Suprapubic skin (tissue), 4 donors: ENCODE results near the gene CAMK2G.

Experiments used
- POLR2A ChIP-seq, 2 donors: fragments of 450-650 bp; IDR thresholded peaks; one replicate each; pipeline ENCODE4 v1.6.1; 2017; ENCODE audit warnings: antibody characterized with exemption in 2 of 2, mild to moderate bottlenecking in 2 of 2, moderate library complexity in 2 of 2
- POLR2AphosphoS5 ChIP-seq, 3 donors: sonication (generic); formaldehyde crosslinking; IDR thresholded peaks; one replicate each; pipeline ENCODE4 v1.6.1; 2017; ENCODE audit warnings: antibody characterized with exemption in 3 of 3
- TF ChIP-seq, protein P1 (sequence below), 2 donors: fragments of 200-600 bp in 1 of 2; fragments of 450-650 bp in 1 of 2; sonication (generic) in 1 of 2; IDR thresholded peaks; one replicate each; pipeline ENCODE4 v1.5.1; 2016 to 2019; ENCODE audit warnings: antibody characterized with exemption in 2 of 2, mild to moderate bottlenecking in 1 of 2, moderate library complexity in 1 of 2

DNA sequence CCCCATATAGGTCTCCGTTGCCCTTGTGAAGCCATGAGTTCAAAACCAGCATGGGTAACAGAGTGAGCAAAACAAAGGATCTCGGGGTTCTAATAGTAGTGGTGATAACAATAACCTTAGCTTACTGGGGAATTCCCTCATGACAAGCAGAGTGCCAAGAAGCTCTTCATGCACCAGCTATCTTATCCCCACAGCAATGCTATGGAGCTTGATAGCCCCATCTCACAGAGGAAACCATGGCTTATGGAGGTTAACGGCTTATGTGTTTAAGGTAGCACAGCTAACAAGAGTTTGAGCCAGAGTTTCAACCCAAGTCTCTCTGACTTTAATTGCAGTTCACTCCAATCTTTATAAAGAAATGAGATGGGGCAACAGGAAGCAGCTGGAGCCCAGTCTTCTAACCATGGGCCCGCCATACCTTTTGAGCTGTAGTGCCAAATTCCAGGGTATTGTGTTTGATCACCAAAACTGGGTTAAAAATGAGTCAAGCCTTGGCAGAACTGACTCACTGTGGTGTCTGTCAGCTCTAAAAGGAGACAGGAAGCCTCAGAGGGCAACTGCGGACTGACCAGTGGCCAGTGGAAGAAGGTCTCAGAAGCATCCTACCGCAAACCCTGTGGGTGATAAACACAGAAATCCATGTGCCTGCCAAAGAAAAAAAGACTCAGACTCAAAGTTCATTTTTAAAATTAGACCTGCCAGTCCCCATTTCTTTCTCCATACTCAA, 20.1 kb upstream of the CAMK2G start:
- TF ChIP-seq, protein P1, sequence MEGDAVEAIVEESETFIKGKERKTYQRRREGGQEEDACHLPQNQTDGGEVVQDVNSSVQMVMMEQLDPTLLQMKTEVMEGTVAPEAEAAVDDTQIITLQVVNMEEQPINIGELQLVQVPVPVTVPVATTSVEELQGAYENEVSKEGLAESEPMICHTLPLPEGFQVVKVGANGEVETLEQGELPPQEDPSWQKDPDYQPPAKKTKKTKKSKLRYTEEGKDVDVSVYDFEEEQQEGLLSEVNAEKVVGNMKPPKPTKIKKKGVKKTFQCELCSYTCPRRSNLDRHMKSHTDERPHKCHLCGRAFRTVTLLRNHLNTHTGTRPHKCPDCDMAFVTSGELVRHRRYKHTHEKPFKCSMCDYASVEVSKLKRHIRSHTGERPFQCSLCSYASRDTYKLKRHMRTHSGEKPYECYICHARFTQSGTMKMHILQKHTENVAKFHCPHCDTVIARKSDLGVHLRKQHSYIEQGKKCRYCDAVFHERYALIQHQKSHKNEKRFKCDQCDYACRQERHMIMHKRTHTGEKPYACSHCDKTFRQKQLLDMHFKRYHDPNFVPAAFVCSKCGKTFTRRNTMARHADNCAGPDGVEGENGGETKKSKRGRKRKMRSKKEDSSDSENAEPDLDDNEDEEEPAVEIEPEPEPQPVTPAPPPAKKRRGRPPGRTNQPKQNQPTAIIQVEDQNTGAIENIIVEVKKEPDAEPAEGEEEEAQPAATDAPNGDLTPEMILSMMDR (IDR thresholded peaks at IDR 0.05), result no peak
- no peak for TF ChIP-seq POLR2A (IDR thresholded peaks at IDR 0.05)
- TF ChIP-seq POLR2AphosphoS5 (IDR thresholded peaks at IDR 0.05), result no peak
